HEK293 (cell line): ENCODE results near the gene ARL15.

Experiments used
- CTCF ChIA-PET: fragments of 350-600 bp; formaldehyde crosslinking; extraction: SDS; loops from one replicate; lab custom pipeline; 2021; ENCODE audit warnings: antibody characterized with exemption; lab: Yijun Ruan, JAX
- POLR2A ChIA-PET: fragments of 300-600 bp; formaldehyde crosslinking; extraction: SDS; loops from one replicate; lab custom pipeline; 2020; ENCODE audit warnings: antibody characterized with exemption, inconsistent platforms; lab: Yijun Ruan, JAX
- H3K27ac ChIP-seq: fragments of 200-500 bp; sonication (Bioruptor generic); 2 replicates; pipeline ENCODE4 v1.5.1; 2014; ENCODE audit warnings: low read depth, low read length, control low read depth, inconsistent platforms; ENCODE audit errors: extremely low read depth
- H3K36me3 ChIP-seq, 2 experiments: fragments of 200-500 bp in 1 of 2; sonication (Bioruptor generic) in 1 of 2; 1 replicate in 1 of 2; 2 replicates in 1 of 2; pipeline ENCODE4 v1.5.1; 2014 to 2017; ENCODE audit warnings: inconsistent platforms in 2 of 2, low read length in 2 of 2; ENCODE audit not compliant: control insufficient read depth in 2 of 2, insufficient read depth in 1 of 2
- H3K4me1 ChIP-seq: fragments of 200-500 bp; sonication (Bioruptor generic); 2 replicates; pipeline ENCODE4 v1.5.1; 2014; ENCODE audit warnings: mild to moderate bottlenecking, low read length, inconsistent platforms; ENCODE audit not compliant: control insufficient read depth, insufficient read depth
- H3K4me3 ChIP-seq: 2 replicates; pipeline ENCODE4 v1.5.1; 2011; ENCODE audit warnings: low read depth, mild to moderate bottlenecking, control low read depth, low read length, moderate library complexity
- H3K9me3 ChIP-seq: fragments of 200-500 bp; sonication (Bioruptor generic); 2 replicates; pipeline ENCODE4 v1.5.1; 2014; ENCODE audit warnings: low read depth, low read length, inconsistent platforms; ENCODE audit not compliant: control insufficient read depth, insufficient read depth
- FEZF1 ChIP-seq: fragments of 450-650 bp; formaldehyde crosslinking; IDR thresholded peaks from 2 replicates; pipeline ENCODE4 v1.5.1; 2016; ENCODE audit warnings: missing biosample characterization, missing genetic modification characterization
- GFI1B ChIP-seq: fragments of 450-650 bp; formaldehyde crosslinking; IDR thresholded peaks from 2 replicates; pipeline ENCODE4 v1.5.1; 2016; ENCODE audit warnings: missing biosample characterization, missing genetic modification characterization
- KLF8 ChIP-seq: fragments of 450-650 bp; formaldehyde crosslinking; IDR thresholded peaks from 2 replicates; pipeline ENCODE4 v1.5.1; 2016; ENCODE audit warnings: missing biosample characterization, missing genetic modification characterization
- YY2 ChIP-seq: fragments of 450-650 bp; formaldehyde crosslinking; IDR thresholded peaks from 2 replicates; pipeline ENCODE4 v1.5.1; 2016; ENCODE audit warnings: missing biosample characterization, missing genetic modification characterization
- ZEB2 ChIP-seq: fragments of 450-650 bp; formaldehyde crosslinking; IDR thresholded peaks from 2 replicates; pipeline ENCODE4 v1.5.1; 2016; ENCODE audit warnings: missing biosample characterization, missing genetic modification characterization
- ZFHX2 ChIP-seq: fragments of 450-650 bp; formaldehyde crosslinking; conservative IDR thresholded peaks from 2 replicates; pipeline ENCODE4 v1.5.1; 2016; ENCODE audit warnings: missing biosample characterization, missing genetic modification characterization
- ZIC2 ChIP-seq: fragments of 450-650 bp; formaldehyde crosslinking; IDR thresholded peaks from 2 replicates; pipeline ENCODE4 v1.5.1; 2016; ENCODE audit warnings: missing biosample characterization, missing genetic modification characterization
- ZNF16 ChIP-seq: fragments of 450-650 bp; formaldehyde crosslinking; IDR thresholded peaks from 2 replicates; pipeline ENCODE4 v1.5.1; 2016; ENCODE audit warnings: low read depth, missing biosample characterization, missing genetic modification characterization
- ZNF214 ChIP-seq: fragments of 450-650 bp; formaldehyde crosslinking; IDR thresholded peaks from 2 replicates; pipeline ENCODE4 v1.5.1; 2017; ENCODE audit warnings: missing biosample characterization, mild to moderate bottlenecking, missing genetic modification characterization, borderline replicate concordance
- ZNF221 ChIP-seq: fragments of 450-650 bp; formaldehyde crosslinking; IDR thresholded peaks from 2 replicates; pipeline ENCODE4 v1.5.1; 2017; ENCODE audit warnings: missing biosample characterization, missing genetic modification characterization, borderline replicate concordance
- ZNF223 ChIP-seq: fragments of 450-650 bp; formaldehyde crosslinking; IDR thresholded peaks from 2 replicates; pipeline ENCODE4 v1.5.1; 2016; ENCODE audit warnings: missing biosample characterization, missing genetic modification characterization
- ZNF248 ChIP-seq: fragments of 450-650 bp; formaldehyde crosslinking; IDR thresholded peaks from 2 replicates; pipeline ENCODE4 v1.5.1; 2017; ENCODE audit warnings: missing biosample characterization, missing genetic modification characterization
- ZNF274 ChIP-seq, 2 experiments: fragments of 200-500 bp in 1 of 2; fragments of 450-650 bp in 1 of 2; sonication (Bioruptor generic) in 1 of 2; formaldehyde crosslinking in 1 of 2; IDR thresholded peaks; 2 replicates each; pipeline versions ENCODE4 v1.5.1 to v1.6.1; 2014 to 2016; ENCODE audit warnings: borderline replicate concordance in 1 of 2, inconsistent platforms in 1 of 2, low read length in 1 of 2, missing biosample characterization in 1 of 2, missing genetic modification characterization in 1 of 2
- ZNF335 ChIP-seq: fragments of 450-650 bp; formaldehyde crosslinking; conservative IDR thresholded peaks from 2 replicates; pipeline ENCODE4 v1.5.1; 2016; ENCODE audit warnings: missing biosample characterization, missing genetic modification characterization
- ZNF354C ChIP-seq: fragments of 450-650 bp; formaldehyde crosslinking; IDR thresholded peaks from 2 replicates; pipeline ENCODE4 v1.5.1; 2016; ENCODE audit warnings: missing biosample characterization, missing genetic modification characterization, low read depth, borderline replicate concordance
- ZNF366 ChIP-seq: fragments of 450-650 bp; formaldehyde crosslinking; conservative IDR thresholded peaks from 2 replicates; pipeline ENCODE4 v1.5.1; 2016; ENCODE audit warnings: missing biosample characterization, missing genetic modification characterization
- ZNF555 ChIP-seq: fragments of 450-650 bp; formaldehyde crosslinking; conservative IDR thresholded peaks from 2 replicates; pipeline ENCODE4 v1.5.1; 2017; ENCODE audit warnings: missing biosample characterization, mild to moderate bottlenecking, missing genetic modification characterization, inconsistent platforms
- ZSCAN16 ChIP-seq: fragments of 450-650 bp; formaldehyde crosslinking; IDR thresholded peaks from 2 replicates; pipeline ENCODE4 v1.5.1; 2016; ENCODE audit warnings: missing biosample characterization, missing genetic modification characterization
- ZSCAN23 ChIP-seq: fragments of 450-650 bp; formaldehyde crosslinking; IDR thresholded peaks from 2 replicates; pipeline ENCODE4 v1.5.1; 2016; ENCODE audit warnings: missing biosample characterization, missing genetic modification characterization
- ZSCAN30 ChIP-seq: fragments of 450-650 bp; IDR thresholded peaks from 2 replicates; pipeline ENCODE4 v1.5.1; 2018; ENCODE audit warnings: missing biosample characterization, mild to moderate bottlenecking, missing genetic modification characterization, moderate library complexity
- TF ChIP-seq, protein P1 (sequence below): fragments of 450-650 bp; formaldehyde crosslinking; IDR thresholded peaks from 2 replicates; pipeline ENCODE4 v1.5.1; 2016; ENCODE audit warnings: missing biosample characterization, missing genetic modification characterization
- TF ChIP-seq, protein P2 (sequence below): fragments of 450-650 bp; formaldehyde crosslinking; IDR thresholded peaks from 2 replicates; pipeline ENCODE4 v1.5.1; 2016; ENCODE audit warnings: missing biosample characterization, missing genetic modification characterization
- TF ChIP-seq, protein P3 (sequence below): fragments of 450-650 bp; IDR thresholded peaks from 2 replicates; pipeline ENCODE4 v1.5.1; 2018; ENCODE audit warnings: missing biosample characterization, missing genetic modification characterization

Gene ARL15

DNA sequence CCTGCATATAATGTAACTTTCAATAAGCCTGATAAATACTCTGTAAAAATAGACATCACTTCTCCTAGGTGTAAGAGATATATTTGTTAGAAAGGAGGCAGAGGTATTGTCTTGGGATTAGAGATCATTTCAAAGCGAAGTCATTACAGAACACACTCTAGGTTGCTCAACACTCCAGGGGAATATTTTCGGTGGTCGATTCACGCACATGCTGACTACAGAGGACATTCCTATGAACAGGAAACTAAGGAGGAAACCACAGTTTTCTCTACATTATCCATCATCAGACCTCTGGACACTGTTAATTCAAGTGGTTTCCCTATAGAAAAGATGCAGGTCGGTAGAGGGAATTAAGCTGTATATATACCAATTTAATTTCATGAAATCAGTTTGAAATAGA is 379.9 kb downstream of the ARL15 start:
- ChIA-PET POLR2A (no interaction called here), CTCF (no interaction called here)

DNA sequence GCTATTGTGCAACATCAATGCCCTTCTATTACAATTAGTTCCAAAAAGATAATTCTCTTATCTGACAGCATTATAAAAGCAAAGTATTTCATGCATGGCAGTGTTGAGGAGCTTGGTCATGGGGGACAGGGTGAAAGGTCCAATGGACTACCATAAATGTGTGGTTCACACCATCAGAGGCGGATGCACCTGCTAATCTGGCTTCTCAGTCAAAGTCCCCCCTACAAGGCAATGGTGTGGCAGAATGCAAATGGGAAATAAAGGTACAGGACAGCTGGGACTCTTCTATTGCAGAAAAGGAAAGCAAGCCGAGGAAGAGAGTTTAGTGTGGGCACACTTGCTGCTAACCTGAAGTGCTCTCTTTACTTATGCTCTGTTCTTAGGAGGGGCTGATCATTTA is 380.8 kb downstream of the ARL15 start:
- TF ChIP-seq ZSCAN30 (tag by site-specific recombination) (no peak), ZNF555 (tag by site-specific recombination) (no peak), GFI1B (tag by site-specific recombination) (no peak), ZEB2 (tag by site-specific recombination) (no peak), ZSCAN23 (tag by site-specific recombination) (no peak), ZNF248 (tag by site-specific recombination) (no peak), ZNF274 (IDR thresholded peaks at IDR 0.05; ENCODE audit: low read length) (no peak), ZNF274 (tag by site-specific recombination; IDR thresholded peaks at IDR 0.05; ENCODE audit: borderline replicate concordance) (no peak), FEZF1 (no peak)
- TF ChIP-seq, protein P1, sequence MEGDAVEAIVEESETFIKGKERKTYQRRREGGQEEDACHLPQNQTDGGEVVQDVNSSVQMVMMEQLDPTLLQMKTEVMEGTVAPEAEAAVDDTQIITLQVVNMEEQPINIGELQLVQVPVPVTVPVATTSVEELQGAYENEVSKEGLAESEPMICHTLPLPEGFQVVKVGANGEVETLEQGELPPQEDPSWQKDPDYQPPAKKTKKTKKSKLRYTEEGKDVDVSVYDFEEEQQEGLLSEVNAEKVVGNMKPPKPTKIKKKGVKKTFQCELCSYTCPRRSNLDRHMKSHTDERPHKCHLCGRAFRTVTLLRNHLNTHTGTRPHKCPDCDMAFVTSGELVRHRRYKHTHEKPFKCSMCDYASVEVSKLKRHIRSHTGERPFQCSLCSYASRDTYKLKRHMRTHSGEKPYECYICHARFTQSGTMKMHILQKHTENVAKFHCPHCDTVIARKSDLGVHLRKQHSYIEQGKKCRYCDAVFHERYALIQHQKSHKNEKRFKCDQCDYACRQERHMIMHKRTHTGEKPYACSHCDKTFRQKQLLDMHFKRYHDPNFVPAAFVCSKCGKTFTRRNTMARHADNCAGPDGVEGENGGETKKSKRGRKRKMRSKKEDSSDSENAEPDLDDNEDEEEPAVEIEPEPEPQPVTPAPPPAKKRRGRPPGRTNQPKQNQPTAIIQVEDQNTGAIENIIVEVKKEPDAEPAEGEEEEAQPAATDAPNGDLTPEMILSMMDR (tag by site-specific recombination), result no peak
- TF ChIP-seq, protein P2, sequence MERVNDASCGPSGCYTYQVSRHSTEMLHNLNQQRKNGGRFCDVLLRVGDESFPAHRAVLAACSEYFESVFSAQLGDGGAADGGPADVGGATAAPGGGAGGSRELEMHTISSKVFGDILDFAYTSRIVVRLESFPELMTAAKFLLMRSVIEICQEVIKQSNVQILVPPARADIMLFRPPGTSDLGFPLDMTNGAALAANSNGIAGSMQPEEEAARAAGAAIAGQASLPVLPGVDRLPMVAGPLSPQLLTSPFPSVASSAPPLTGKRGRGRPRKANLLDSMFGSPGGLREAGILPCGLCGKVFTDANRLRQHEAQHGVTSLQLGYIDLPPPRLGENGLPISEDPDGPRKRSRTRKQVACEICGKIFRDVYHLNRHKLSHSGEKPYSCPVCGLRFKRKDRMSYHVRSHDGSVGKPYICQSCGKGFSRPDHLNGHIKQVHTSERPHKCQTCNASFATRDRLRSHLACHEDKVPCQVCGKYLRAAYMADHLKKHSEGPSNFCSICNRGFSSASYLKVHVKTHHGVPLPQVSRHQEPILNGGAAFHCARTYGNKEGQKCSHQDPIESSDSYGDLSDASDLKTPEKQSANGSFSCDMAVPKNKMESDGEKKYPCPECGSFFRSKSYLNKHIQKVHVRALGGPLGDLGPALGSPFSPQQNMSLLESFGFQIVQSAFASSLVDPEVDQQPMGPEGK (tag by site-specific recombination), result no peak
- Histone ChIP-seq H3K4me1 (0 out of 2 replicates have a peak, but pooled peaks cover 2% of the 10 kb centered on the region), H3K9me3 (no peaks in the 10 kb centered on the region), H3K36me3 (no peaks in the 10 kb centered on the region), H3K4me3 (no peak overlapping the region), H3K27ac (no peak overlapping the region)
- ChIA-PET POLR2A (no interaction called here), CTCF (no interaction called here)

More for the DNA sequence above, 379.9 kb downstream of the ARL15 start:
- H3K36me3 ChIP-seq, result no peaks in the 10 kb centered on the region
- H3K4me3 ChIP-seq, result no peak overlapping the region
- TF ChIP-seq ZFHX2 (tag by site-specific recombination), result no peak
- TF ChIP-seq ZNF354C, result no peak
- TF ChIP-seq KLF8, result no peak
- TF ChIP-seq, protein P2 (tag by site-specific recombination), result no peak
- TF ChIP-seq, protein P3, sequence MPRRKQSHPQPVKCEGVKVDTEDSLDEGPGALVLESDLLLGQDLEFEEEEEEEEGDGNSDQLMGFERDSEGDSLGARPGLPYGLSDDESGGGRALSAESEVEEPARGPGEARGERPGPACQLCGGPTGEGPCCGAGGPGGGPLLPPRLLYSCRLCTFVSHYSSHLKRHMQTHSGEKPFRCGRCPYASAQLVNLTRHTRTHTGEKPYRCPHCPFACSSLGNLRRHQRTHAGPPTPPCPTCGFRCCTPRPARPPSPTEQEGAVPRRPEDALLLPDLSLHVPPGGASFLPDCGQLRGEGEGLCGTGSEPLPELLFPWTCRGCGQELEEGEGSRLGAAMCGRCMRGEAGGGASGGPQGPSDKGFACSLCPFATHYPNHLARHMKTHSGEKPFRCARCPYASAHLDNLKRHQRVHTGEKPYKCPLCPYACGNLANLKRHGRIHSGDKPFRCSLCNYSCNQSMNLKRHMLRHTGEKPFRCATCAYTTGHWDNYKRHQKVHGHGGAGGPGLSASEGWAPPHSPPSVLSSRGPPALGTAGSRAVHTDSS (tag by site-specific recombination), result no peak
- no peak for TF ChIP-seq ZEB2 (tag by site-specific recombination)
- no peak for TF ChIP-seq ZNF16 (tag by site-specific recombination)
- TF ChIP-seq ZIC2 (tag by site-specific recombination), result no peak
- no peak for TF ChIP-seq ZSCAN16
- no peak for TF ChIP-seq YY2 (tag by site-specific recombination)
- TF ChIP-seq ZNF221, result no peak
- no peak for TF ChIP-seq ZNF214
- no peak for TF ChIP-seq ZNF366
- no peak for TF ChIP-seq ZNF223 (tag by site-specific recombination)
- no peak for TF ChIP-seq ZNF335 (tag by site-specific recombination)
- H3K9me3 ChIP-seq, result no peaks in the 10 kb centered on the region
- no peak overlapping the region for H3K27ac ChIP-seq
- H3K4me1 ChIP-seq, result 0 out of 2 replicates have a peak, but pooled peaks cover 2% of the 10 kb centered on the region
